GM12892 (cell line): ENCODE data around the gene EFNB2.

Source experiments
- POLR2A ChIP-seq: IDR thresholded peaks from 2 replicates; pipeline ENCODE4 v1.6.1; 2011; ENCODE audit warnings: low read depth, low read length, control low read depth
- POLR2AphosphoS5 ChIP-seq: IDR thresholded peaks from 2 replicates; pipeline ENCODE4 v1.6.1; 2011; ENCODE audit warnings: low read depth, low read length, control low read depth

DNA sequence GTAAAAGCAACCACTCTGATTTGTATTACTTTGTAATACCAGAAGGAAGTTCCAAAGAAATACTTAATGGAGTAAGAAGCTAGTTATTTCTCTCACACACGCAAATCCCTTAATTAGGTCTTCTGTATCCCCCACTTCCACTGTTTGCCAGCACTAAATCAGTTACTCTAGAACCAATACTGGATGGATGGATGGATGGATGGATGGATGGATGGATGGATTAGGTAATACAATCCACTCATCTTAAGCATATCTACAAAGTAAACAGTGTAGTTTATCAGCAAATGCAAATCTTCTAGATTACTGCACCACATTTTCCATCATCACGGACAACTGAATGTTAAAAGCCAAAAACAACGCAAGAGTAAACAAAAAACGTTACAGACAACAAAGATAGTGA, 5.2 kb upstream of the EFNB2 start:
- TF ChIP-seq POLR2A (no peak), POLR2AphosphoS5 (no peak)
